Activated T-cell treated with anti-CD3 and anti-CD28 coated beads, Interleukin-2, amount 50 U/mL, for 1 hour (primary cell): ENCODE measurements around the gene CACNA1F.

Source experiments
- DNase-seq: peaks from one replicate; pipeline ENCODE4 v3.0.0-alpha.2; 2020

The CACNA1F gene

DNA sequence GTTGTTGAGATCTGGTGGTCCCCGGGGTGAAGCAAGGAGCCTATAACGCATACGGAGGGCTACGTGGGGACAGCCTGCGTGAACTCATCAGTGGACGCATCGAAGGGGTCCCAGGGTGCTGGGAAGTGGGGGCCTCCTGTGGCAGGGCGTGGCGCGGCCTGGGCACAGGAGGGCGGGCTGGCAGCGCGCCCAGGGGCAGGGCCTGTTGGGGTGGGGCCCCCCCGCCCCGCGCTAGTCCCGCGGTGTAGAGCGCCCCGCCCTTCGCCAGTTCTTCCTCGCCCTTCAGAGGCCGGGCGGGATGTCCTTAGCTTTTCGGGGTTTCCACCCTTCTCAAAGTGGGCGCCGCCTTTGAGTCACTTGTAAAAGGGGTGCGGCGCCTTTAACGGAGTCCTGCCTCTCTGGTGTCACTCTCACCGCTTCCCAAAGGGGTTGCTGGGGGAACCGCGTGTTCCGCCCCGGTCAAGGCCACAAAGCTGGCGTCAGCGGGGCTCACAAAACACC, 60.8 kb downstream of the CACNA1F start:
- DNase-seq: peak; percentile 76

DNA sequence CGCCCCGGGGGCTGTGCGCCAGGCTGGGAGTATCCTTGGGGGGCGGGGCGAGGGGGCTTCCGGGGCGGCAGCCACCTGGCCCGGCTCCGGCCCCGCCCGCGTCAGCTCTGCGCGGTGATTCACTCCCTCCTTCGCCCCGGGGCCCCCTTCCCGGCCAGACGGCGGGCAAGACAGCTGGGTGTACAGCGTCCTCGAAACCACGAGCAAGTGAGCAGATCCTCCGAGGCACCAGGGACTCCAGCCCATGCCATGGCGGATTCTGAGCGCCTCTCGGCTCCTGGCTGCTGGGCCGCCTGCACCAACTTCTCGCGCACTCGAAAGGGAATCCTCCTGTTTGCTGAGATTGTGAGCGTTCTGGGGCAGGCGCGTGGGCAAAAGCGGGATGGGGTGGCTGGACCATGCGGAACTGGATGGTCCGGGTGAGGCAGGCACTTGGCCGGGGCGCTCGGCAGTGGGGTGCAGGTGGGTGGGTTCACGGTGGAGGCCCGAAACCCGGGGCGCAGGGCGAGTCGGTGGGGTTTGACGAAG, 61.3 kb downstream of the CACNA1F start, which contains the start of gene PLP2:
Gene PLP2, plus strand, starts transcription at position 147 of the 528 bp plus-strand sequence. Its CDS starts 103 bp downstream, at position 250.
- peak; percentile 79 for DNase-seq

DNA sequence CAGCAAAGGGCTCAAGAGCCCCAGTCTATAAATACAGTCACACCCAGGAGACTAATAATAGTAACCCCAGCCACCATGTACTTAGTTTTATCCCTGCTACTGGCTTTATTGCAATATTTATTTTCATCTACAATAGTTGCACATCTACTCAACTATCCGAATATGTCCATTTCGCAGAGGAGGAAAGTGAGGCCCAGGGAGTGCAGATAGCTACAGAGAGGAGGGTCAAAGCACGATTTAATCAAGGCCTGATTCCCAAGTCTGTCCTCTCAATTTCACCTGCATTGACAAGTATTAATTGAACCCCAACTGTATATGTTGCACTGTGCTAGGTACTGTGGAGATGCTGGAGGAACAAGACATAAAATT, 65.4 kb downstream of the CACNA1F start:
- DNase-seq: no peak

DNA sequence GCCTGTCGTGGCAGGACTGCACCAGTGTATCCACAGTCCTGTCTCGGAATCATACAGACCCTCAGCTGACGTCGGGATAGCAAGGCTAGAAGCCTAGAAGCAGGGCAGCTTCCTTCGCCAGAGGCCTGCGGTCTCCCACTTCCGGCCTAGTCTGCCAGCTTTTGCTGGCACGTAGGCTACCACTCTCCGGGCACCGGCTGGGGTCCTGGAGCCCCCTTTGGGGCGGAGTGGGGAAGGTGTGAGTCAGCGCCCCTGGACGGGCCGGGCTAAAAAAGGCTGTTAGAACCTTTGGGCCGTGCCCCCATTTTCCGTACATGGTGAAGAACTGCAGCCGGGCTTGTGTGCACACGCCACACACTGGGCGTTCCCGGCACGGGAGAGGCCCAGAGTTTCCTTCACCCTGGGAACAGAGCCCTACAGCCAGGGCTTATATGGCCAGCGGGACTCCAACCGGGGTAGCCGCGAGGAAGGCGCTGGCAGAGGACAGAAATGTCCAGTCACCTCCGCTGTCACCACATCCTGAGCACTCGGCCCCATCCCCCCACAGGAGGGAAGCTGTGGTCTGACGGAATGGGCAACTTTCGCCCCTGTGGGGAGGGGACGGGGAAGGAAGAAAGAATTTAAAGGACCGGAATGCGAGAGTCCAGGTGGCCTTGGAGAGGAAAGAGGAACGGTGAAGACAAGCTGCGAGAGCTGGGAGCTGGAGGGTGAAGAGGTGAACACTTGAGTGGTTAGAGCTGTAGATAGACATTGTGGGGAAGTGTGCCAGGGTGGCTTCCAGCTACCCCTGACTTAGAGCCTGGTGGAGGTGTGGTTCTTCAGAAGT, 66.0 kb downstream of the CACNA1F start:
- DNase-seq: peak; percentile 76

DNA sequence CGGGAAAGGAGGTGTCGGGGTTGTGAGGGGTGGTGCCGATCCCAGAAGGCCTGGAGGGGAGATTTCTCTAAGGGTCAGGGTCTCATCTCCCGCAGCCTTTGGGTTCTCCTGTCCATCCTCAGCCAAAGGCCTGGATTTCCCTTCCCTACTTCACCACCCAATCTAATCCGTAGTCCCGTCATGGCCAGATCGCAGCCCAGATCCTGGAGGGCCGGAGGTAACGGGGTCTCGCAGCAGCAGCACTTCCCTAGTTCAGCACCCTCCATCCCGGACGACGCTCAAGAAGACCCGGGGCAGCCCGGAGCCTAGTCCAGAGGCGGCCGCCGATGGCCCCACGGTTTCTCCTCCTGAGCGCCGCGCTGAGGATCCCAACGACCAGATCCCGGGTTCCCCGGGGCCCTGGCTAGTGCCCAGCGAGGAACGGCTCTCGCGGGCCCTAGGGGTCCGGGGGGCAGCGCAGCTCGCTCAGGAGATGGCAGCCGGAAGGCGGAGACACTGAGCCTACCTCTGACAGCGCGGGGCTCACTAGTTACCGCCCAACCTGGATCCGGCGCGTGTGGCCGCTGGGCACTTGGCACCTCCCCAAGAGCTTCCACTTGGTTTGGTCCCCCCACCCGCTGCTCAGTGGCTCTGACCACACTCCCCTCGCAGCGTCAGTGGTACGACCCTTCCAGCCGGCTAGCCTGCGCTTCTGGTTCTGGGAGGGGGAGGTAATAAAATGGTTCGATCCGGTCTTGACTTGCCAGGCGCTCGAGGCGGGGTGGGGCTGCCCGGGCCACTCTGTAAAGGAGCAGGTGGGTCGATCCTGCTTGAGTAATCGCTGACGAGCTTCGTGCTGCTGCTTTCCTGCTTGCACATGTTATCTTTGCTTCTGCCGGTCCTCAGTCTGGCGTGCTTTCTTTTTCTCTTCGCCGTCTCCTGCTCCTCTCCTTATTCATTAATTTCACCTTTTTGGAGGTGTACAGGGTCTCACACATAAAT, 66.9 kb downstream of the CACNA1F start:
- peak; percentile 73 for DNase-seq

DNA sequence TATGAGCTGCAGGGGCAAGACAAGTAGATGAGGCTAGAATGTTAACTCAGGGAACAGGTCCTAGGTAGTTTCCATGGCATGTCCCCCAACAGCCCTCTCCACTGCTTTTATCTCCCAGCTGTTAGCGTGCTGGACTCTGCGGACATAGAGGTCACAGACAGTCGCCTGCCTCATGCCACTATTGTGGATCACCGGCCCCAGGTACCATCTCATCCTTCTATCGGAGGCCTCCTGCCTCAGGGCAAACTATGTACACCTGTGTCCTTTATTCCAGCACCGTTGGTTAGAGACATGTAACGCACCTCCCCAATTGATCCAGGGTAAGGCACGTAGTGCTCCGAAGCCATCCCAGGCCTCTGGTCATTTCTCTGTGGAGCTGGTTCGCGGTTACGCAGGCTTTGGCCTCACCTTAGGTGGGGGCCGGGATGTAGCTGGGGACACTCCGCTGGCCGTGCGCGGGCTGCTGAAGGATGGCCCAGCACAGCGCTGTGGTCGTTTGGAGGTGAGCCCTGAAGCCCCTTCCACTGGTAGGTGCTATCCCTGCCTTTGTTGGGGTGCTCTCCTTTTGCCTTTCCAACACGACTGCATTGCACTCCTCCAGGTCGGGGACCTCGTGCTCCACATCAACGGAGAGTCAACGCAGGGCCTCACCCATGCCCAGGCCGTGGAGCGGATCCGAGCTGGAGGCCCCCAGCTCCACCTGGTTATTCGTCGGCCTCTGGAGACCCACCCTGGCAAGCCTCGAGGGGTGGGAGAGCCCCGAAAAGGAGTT, 68.4 kb downstream of the CACNA1F start:
- DNase-seq: no peak

DNA sequence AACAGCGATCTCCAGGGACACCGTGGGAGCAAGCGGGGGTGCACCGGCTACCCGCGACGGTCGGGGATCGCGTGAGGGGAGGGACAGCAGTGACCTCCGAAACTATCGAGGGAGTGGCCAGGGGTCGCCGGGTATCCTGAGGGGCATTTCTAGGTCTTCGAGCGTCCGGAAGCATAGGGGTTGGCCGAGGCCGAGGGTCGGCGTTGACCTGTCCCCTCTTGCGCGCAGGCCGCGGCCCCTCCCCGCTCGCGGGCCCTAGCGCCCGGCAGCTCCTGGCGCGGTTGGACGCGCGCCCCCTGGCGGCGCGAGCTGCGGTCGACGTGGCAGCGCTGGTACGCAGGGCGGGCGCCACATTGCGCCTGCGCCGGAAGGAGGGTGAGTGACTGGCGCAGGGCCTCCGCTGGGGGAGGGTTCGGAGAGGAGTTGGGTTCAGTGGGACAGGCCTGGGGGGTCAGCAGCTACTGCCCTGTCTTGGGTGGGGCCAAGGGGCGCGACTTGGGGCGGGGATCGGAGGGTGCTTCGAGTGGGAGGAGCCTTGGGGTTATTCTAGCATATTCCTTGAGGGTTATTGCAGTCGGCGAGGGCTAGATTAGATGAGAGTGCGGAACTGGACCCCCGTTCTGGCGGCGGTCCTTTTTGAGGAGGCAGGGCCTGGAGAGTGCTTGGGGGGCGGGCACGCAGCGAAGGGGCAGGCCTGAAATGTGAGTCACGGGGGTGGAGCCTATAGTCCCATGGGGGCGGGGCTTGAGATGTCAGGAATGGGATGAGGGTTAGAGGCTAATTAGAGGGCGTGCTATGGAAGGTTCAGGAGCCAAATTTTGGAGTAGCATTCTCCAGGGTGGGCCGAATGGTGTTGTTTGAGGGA, 69.4 kb downstream of the CACNA1F start:
- DNase-seq: peak; percentile 83

DNA sequence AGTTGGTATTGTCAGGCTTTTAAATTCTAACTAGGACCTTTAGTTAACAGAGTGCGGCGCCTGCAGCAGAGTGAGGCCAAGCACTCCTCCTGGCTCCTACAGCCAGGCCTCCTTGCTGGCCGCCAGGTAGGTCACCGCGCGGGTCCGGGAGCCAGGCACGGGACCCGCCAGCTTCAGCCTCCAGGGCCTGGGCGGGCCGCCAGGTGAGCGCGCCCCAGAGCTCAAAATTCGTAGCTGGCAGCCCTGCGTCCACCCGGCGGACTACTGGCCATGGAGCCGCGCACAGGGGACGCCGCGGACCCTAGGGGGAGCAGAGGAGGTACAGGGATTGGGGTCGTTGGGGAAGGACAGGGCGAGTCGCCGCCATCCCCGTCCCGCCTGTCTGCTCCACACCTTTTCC, 70.5 kb downstream of the CACNA1F start, which contains the start of gene MAGIX:
Gene MAGIX, plus strand, starts transcription at position 139 of the 400 bp plus-strand sequence. Its CDS starts 132 bp downstream, at position 271.
- DNase-seq: no peak

DNA sequence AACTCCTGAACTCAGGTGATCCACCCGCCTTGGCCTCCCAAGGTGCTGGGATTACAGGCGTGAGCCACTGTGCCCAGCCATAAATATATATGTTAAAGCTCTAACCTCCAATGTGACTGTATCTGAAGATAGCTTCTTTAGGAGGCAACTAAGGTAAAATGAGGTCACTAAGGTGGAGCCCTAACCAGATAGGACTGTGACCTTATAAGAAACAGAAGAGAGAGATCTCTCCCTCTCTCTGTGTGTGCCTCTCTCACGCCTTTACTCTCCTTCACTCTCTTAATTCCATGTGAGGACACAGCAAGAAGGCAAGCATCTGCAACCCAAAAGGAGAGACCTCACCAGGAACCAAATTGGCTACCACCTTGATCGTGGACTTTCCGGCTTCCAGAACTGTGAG, 71.5 kb downstream of the CACNA1F start:
- no peak for DNase-seq

DNA sequence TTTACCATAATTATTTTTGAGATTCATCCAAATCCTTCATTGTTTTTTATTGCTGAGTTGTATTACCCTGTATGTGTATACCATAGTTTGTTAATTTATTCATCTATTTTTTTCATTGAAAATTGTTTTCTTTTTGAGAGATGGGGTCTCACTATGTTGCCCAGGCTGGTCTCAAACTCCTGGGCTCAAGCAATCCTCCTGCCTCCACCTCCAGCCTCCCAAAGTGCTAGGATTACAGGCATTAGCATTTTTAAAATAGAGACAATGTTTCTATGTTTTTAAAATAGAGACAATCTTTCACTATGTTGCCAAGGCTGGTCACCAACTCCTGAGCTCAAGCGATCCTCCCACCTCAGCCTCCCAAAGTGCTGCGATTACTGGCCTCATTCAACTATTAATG, 72.2 kb downstream of the CACNA1F start:
- no peak for DNase-seq

DNA sequence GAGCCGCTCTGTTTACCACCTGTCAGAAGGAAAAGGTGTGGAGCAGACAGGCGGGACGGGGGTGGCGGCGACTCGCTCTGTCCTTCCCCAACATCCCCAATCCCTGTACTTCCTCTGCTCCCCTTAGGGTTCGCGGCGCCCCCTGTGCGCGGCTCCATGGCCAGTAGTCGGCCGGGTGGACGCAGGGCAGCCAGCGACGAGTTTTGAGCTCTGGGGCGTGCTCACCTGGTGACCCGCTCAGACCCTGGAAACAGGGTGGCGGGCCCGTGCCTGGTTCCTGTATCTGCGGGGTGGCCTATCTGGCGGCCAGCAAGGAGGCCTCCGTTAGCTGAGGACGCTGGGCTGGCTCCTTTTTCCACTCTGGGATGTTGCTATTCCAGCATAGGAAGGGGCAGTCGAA, 75.9 kb downstream of the CACNA1F start:
- DNase-seq: no peak

DNA sequence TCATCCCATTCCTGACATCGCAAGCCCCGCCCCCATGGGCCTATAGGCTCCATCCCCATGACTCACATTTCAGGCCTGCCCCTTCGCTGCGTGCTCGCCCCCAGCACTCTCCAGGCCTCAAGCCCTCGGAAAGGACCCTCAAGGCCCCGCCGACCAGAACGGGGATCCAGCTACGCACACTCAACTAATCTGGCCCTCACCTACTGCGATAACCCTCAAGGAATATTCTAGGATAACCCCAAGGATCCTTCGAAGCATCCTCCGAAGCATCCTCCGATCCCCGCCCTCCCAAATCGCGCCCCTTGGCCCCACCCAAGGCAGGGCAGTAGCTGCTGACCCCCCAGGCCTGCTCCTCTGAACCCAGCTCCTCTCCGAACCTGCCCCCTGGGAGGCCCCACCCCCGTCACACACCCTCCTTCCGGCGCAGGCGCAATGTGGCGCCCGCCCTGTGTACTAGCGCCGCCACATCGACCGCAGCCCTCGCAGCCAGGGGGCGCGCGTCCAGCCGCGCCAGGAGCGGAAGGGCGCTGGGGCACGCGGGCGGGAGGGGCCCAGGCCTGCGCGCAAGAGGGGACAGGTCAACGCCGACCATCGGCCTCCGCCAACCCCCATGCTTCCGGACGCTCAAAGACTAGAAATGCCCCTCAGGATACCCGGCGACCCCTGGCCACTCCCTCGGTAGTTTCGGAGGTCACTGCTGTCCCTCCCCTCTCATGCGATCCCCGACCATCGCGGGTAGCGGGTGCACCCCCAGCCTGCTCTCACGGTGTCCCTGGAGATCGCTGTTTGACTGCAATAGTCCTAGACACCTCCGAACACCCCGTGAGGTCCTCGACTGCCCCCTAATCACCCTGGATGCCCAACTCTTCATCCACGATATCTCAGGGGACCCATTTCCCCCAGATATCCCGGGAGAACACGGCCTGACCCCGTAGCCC, 77.0 kb downstream of the CACNA1F start:
- peak; percentile 86 for DNase-seq

DNA sequence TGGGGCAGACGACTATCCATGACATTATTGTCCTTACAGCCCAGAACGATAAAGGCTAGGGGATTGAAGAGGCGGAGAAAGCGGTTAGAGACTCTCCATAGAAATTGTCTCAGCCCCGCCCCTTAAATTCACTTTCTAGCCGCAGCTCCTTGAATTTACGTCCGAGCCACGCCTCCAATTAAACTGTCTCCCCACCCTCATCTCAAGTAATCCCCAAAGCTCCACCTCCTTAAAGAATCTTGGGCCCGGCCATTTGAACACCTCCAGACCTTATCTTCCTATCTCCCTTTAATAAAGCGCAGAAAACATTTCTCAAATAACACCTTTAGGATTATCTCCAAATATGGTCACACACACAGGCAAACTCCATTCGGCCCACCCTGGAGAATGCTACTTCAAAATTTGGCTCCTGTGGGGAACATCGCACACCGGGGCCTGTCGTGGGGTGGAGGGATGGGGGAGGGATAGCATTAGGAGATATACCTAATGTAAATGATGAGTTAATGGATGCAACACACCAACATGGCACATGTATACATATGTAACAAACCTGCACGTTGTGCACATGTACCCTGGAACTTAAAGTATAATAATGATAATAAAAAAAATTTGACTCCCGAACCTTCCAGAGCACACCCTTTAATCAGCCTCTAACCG, 77.8 kb downstream of the CACNA1F start:
- DNase-seq: no peak
